ENCODE results near the gene ADGRL3. TPM values are rescaled to one million over a fixed set of nuclear protein-coding genes. Genes with fewer than 3 reads are reported as not detected.

The ADGRL3 gene
- total RNA-seq, 4 donors from 2014 or later: 0.19 to 7.8 (median 1.3) TPM

GRCh38 chr4:61251129-61251528 lies 51.0 kb downstream of the ADGRL3 start:
- no peak for DNase-seq

GRCh38 chr4:61254406-61254805 lies 54.3 kb downstream of the ADGRL3 start:
- no peak overlapping the region for H3K27ac ChIP-seq
- DNase-seq: no peak
- no peak for TF ChIP-seq CTCF (IDR thresholded peaks at IDR 0.05)
- TF ChIP-seq POLR2A (IDR thresholded peaks at IDR 0.05): no peak
- H3K4me1 ChIP-seq: peaks cover 0 to 10% (median 9%) of the 10 kb centered on the region in 3 donors
- H3K36me3 ChIP-seq: no peaks in the 10 kb centered on the region
- H3K27me3 ChIP-seq: no peaks in the 10 kb centered on the region
- H3K4me3 ChIP-seq: no peak overlapping the region
- 37 to 53% methylated on average over 3 of the region's 3 CpGs for WGBS, 2 donors
- no peaks in the 10 kb centered on the region for H3K9me3 ChIP-seq
- intact Hi-C loops (cut with DNase I): no loop called here

More at GRCh38 chr4:61251129-61251528, 51.0 kb downstream of the ADGRL3 start:
- Histone ChIP-seq H3K4me1 (peaks cover 0 to 10% (median 9%) of the 10 kb centered on the region in 3 donors), H3K9me3 (no peaks in the 10 kb centered on the region), H3K36me3 (no peaks in the 10 kb centered on the region), H3K27me3 (no peaks in the 10 kb centered on the region), H3K4me3 (no peak overlapping the region), H3K27ac (no peak overlapping the region)
- TF ChIP-seq CTCF (IDR thresholded peaks at IDR 0.05): no peak
- 66 to 89% methylated on average over 3 to 4 of the region's 6 CpGs for WGBS, 2 donors
- intact Hi-C loops (cut with DNase I): no loop called here

GRCh38 chr4:61273233-61273632 lies 73.1 kb downstream of the ADGRL3 start:
- H3K9me3 ChIP-seq: no peaks in the 10 kb centered on the region
- DNase-seq: no peak
- no peak overlapping the region for H3K4me3 ChIP-seq
- intact Hi-C loops (cut with DNase I): no loop called here
- 37 to 57% methylated on average over 6 of the region's 6 CpGs for WGBS, 2 donors
- H3K4me1 ChIP-seq: peaks cover 0 to 13% (median 1%) of the 10 kb centered on the region in 3 donors
- TF ChIP-seq CTCF (IDR thresholded peaks at IDR 0.05): no peak
- no peak for TF ChIP-seq POLR2A (IDR thresholded peaks at IDR 0.05)
- H3K27me3 ChIP-seq: no peaks in the 10 kb centered on the region
- H3K27ac ChIP-seq: peak overlapping the region in 1 of 4 donors; percentile 15
- H3K36me3 ChIP-seq: no peaks in the 10 kb centered on the region

- Histone ChIP-seq H3K27me3 (no peaks in the 10 kb centered on the region), H3K36me3 (no peaks in the 10 kb centered on the region), H3K4me1 (peaks cover 0 to 21% (median 5%) of the 10 kb centered on the region in 3 donors), H3K4me3 (no peak overlapping the region), H3K9me3 (no peaks in the 10 kb centered on the region), H3K27ac (no peak overlapping the region)
- WGBS, 2 donors: 75 to 91% methylated on average over 1 of the region's 1 CpG
- TF ChIP-seq POLR2A (IDR thresholded peaks at IDR 0.05): no peak
- TF ChIP-seq CTCF (IDR thresholded peaks at IDR 0.05): no peak
- no peak for DNase-seq
- intact Hi-C loops (cut with DNase I): no loop called here
Observed at GRCh38 chr4:61274286-61274685, 74.2 kb downstream of the ADGRL3 start.

GRCh38 chr4:61275241-61275640 lies 75.1 kb downstream of the ADGRL3 start:
- no peaks in the 10 kb centered on the region for H3K9me3 ChIP-seq
- intact Hi-C loops (cut with DNase I): no loop called here
- no peaks in the 10 kb centered on the region for H3K36me3 ChIP-seq
- WGBS, 2 donors: 60 to 77% methylated on average over 2 of the region's 2 CpGs
- DNase-seq: no peak
- no peak overlapping the region for H3K27ac ChIP-seq
- TF ChIP-seq CTCF (IDR thresholded peaks at IDR 0.05): no peak
- TF ChIP-seq POLR2A (IDR thresholded peaks at IDR 0.05): no peak
- H3K27me3 ChIP-seq: no peaks in the 10 kb centered on the region
- H3K4me1 ChIP-seq: peaks cover 0 to 21% (median 5%) of the 10 kb centered on the region in 3 donors
- H3K4me3 ChIP-seq: no peak overlapping the region
